ENCODE data around the gene SIM1.

SIM1 gene

GRCh38 chr6:100336876-100337275, 127.8 kb downstream of the SIM1 start:
- no peak overlapping the region for H3K4me2 ChIP-seq (ENCODE audit: low read length)
- TF ChIP-seq, protein P1, sequence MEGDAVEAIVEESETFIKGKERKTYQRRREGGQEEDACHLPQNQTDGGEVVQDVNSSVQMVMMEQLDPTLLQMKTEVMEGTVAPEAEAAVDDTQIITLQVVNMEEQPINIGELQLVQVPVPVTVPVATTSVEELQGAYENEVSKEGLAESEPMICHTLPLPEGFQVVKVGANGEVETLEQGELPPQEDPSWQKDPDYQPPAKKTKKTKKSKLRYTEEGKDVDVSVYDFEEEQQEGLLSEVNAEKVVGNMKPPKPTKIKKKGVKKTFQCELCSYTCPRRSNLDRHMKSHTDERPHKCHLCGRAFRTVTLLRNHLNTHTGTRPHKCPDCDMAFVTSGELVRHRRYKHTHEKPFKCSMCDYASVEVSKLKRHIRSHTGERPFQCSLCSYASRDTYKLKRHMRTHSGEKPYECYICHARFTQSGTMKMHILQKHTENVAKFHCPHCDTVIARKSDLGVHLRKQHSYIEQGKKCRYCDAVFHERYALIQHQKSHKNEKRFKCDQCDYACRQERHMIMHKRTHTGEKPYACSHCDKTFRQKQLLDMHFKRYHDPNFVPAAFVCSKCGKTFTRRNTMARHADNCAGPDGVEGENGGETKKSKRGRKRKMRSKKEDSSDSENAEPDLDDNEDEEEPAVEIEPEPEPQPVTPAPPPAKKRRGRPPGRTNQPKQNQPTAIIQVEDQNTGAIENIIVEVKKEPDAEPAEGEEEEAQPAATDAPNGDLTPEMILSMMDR (IDR thresholded peaks at IDR 0.05; ENCODE audit: low read length): no peak
- no peak for TF ChIP-seq EZH2 (IDR thresholded peaks at IDR 0.05; ENCODE audit: borderline replicate concordance, low read length)
- H3K27ac ChIP-seq (ENCODE audit: low read depth, low read length, poor library complexity, severe bottlenecking): no peak overlapping the region
- no peak overlapping the region for H3K4me3 ChIP-seq (ENCODE audit: low read depth, low read length, poor library complexity, severe bottlenecking)
- H3K4me1 ChIP-seq (ENCODE audit: insufficient read depth, low read length, severe bottlenecking): no peaks in the 10 kb centered on the region
- no peaks in the 10 kb centered on the region for H3F3A ChIP-seq (ENCODE audit: insufficient read depth, low read length)
- peaks cover 10% of the 10 kb centered on the region; the same call in 1 of the 2 replicates for H3K9me3 ChIP-seq (ENCODE audit: low read length)
- H3K79me2 ChIP-seq (ENCODE audit: insufficient read depth, low read length): no peaks in the 10 kb centered on the region
- no peak overlapping the region for H3K9ac ChIP-seq (ENCODE audit: low read length)
- no peaks in the 10 kb centered on the region for H3K27me3 ChIP-seq (ENCODE audit: insufficient read depth, low read length)
- no peak overlapping the region for H2AFZ ChIP-seq (ENCODE audit: low read length)
- H3K36me3 ChIP-seq (ENCODE audit: insufficient read depth, low read length): no peaks in the 10 kb centered on the region
- no peaks in the 10 kb centered on the region for H4K20me1 ChIP-seq (ENCODE audit: insufficient read depth, low read length)
- H3K9me2 ChIP-seq (ENCODE audit: low read depth, low read length): no peaks in the 10 kb centered on the region

DNA sequence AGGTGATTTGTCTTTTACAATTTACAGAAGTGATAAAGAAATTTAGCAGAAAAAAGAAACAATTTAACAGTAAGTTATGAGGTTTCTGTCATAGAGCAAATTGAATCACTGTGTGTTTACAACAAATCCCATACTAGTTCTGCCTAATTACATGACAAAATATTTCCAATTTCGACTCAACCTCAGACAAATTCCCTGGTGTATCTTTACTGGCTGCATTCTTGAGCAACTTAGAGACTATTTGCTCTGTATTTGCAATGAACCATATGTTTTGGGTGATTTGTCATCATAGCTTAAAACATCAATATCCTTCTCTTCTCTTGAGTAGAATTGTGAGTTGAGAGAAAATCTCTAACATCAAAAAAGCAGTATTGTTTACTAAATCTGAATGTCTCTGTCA, 128.7 kb downstream of the SIM1 start:
- H3K9ac ChIP-seq (ENCODE audit: low read length): no peak overlapping the region

More for the DNA sequence above, 128.7 kb downstream of the SIM1 start:
- no peaks in the 10 kb centered on the region for H3K36me3 ChIP-seq (ENCODE audit: insufficient read depth, low read length)
- no peak for TF ChIP-seq EZH2 (IDR thresholded peaks at IDR 0.05; ENCODE audit: borderline replicate concordance, low read length)
- TF ChIP-seq, protein P1 (IDR thresholded peaks at IDR 0.05; ENCODE audit: low read length): no peak
- no peak overlapping the region for H3K4me2 ChIP-seq (ENCODE audit: low read length)
- H3K4me1 ChIP-seq (ENCODE audit: insufficient read depth, low read length, severe bottlenecking): no peaks in the 10 kb centered on the region
- H3K27me3 ChIP-seq (ENCODE audit: insufficient read depth, low read length): no peaks in the 10 kb centered on the region
- H3K9me2 ChIP-seq (ENCODE audit: low read depth, low read length): no peaks in the 10 kb centered on the region
- no peaks in the 10 kb centered on the region for H3K79me2 ChIP-seq (ENCODE audit: insufficient read depth, low read length)
- H2AFZ ChIP-seq (ENCODE audit: low read length): no peak overlapping the region
- H3K27ac ChIP-seq (ENCODE audit: low read depth, low read length, poor library complexity, severe bottlenecking): no peak overlapping the region
- H3F3A ChIP-seq (ENCODE audit: insufficient read depth, low read length): no peaks in the 10 kb centered on the region
- no peaks in the 10 kb centered on the region for H4K20me1 ChIP-seq (ENCODE audit: insufficient read depth, low read length)
- peaks cover 10% of the 10 kb centered on the region; the same call in 1 of the 2 replicates for H3K9me3 ChIP-seq (ENCODE audit: low read length)
- H3K4me3 ChIP-seq (ENCODE audit: low read depth, low read length, poor library complexity, severe bottlenecking): no peak overlapping the region

All from OCI-LY1 (cell line).